HepG2 (cell line): ENCODE data around the gene SMTNL1. TPM values are rescaled to one million over a fixed set of nuclear protein-coding genes. Genes with fewer than 3 reads are reported as not detected.
A peak's percentile ranks its signal among the peaks of the same experiment; 100 is the strongest.

Experiments used
- CREB3 ChIP-seq: sonication (generic); formaldehyde crosslinking; IDR thresholded peaks from 2 replicates; pipeline ENCODE4 v1.5.0; 2020; ENCODE audit warnings: missing genetic modification reagents
- EED ChIP-seq: sonication (generic); formaldehyde crosslinking; IDR thresholded peaks from 2 replicates; pipeline ENCODE4 v1.5.0; 2020; ENCODE audit warnings: mild to moderate bottlenecking, missing genetic modification reagents
- JUNB ChIP-seq: sonication (generic); formaldehyde crosslinking; IDR thresholded peaks from 2 replicates; pipeline ENCODE4 v1.8.0; 2022; ENCODE audit warnings: missing genetic modification reagents, mild to moderate bottlenecking, borderline replicate concordance
- KMT2A ChIP-seq: sonication (generic); formaldehyde crosslinking; IDR thresholded peaks from 2 replicates; pipeline ENCODE4 v1.4.0; 2020; ENCODE audit warnings: missing genetic modification reagents
- PAXIP1 ChIP-seq: sonication (generic); formaldehyde crosslinking; conservative IDR thresholded peaks from 2 replicates; pipeline ENCODE4 v1.4.0; 2020; ENCODE audit warnings: mild to moderate bottlenecking, missing genetic modification reagents, moderate library complexity
- RBM22 ChIP-seq: fragments of 200-400 bp; formaldehyde crosslinking; optimal IDR thresholded peaks from 2 replicates; pipeline ENCODE3; 2017; ENCODE audit warnings: mild to moderate bottlenecking, low read length, moderate library complexity
- SP4 ChIP-seq: sonication (generic); formaldehyde crosslinking; IDR thresholded peaks from 2 replicates; pipeline ENCODE4 v1.8.1; 2023; ENCODE audit warnings: mild to moderate bottlenecking, missing genetic modification reagents
- TFDP1 ChIP-seq: IDR thresholded peaks from 2 replicates; pipeline ENCODE4 v1.6.1; 2016; ENCODE audit warnings: missing compliant biosample characterization, missing genetic modification reagents, borderline replicate concordance
- ZBTB49 ChIP-seq: sonication (generic); formaldehyde crosslinking; IDR thresholded peaks from 2 replicates; pipeline ENCODE4 v1.4.0; 2020; ENCODE audit warnings: missing genetic modification reagents, borderline replicate concordance
- ZFP62 ChIP-seq: sonication (generic); formaldehyde crosslinking; IDR thresholded peaks from 2 replicates; pipeline ENCODE4 v1.4.0; 2020; ENCODE audit warnings: missing genetic modification reagents
- ZNF333 ChIP-seq: sonication (generic); formaldehyde crosslinking; IDR thresholded peaks from 2 replicates; pipeline ENCODE4 v1.4.0; 2020; ENCODE audit warnings: mild to moderate bottlenecking, missing genetic modification reagents, borderline replicate concordance
- ZNF615 ChIP-seq: sonication (generic); formaldehyde crosslinking; IDR thresholded peaks from 2 replicates; pipeline ENCODE4 v1.5.0; 2020; ENCODE audit warnings: mild to moderate bottlenecking, missing genetic modification reagents, borderline replicate concordance
- ZNF704 ChIP-seq: sonication (generic); formaldehyde crosslinking; IDR thresholded peaks from 2 replicates; pipeline ENCODE4 v1.8.1; 2023; ENCODE audit warnings: mild to moderate bottlenecking, inconsistent platforms, moderate library complexity, missing genetic modification reagents, borderline replicate concordance
- ZNF766 ChIP-seq: sonication (generic); formaldehyde crosslinking; IDR thresholded peaks from 2 replicates; pipeline ENCODE4 v1.5.0; 2020; ENCODE audit warnings: missing genetic modification reagents, borderline replicate concordance
- ZSCAN21 ChIP-seq: sonication (generic); formaldehyde crosslinking; IDR thresholded peaks from 2 replicates; pipeline ENCODE4 v1.8.0; 2022; ENCODE audit warnings: mild to moderate bottlenecking, missing genetic modification reagents, moderate library complexity, borderline replicate concordance
- polyA plus RNA-seq, 8 experiments: library from polyadenylated mRNA; depleted of rRNA in 3 of 8; stranded (reverse) in 7 of 8; unstranded in 1 of 8; fragments of >200 nt; fragmentation: Illumina TruSeq in 4 of 8; extraction: Trizol in 4 of 8; gene quantifications; 2 replicates each; pipeline versions ENCODE4 v1.2.1 to v1.2.3, GENCODE V29; 2011 to 2016; ENCODE audit warnings: low read depth in 4 of 8, missing spikeins in 1 of 8, mixed read lengths in 1 of 8; ENCODE audit not compliant: insufficient read depth in 1 of 8
- total RNA-seq, 5 experiments: library from RNA; depleted of rRNA; stranded (reverse); fragments of >200 nt; fragmentation: Illumina TruSeq; extraction: Trizol; gene quantifications; 2 replicates each; pipeline ENCODE4 v1.2.3, GENCODE V29; 2016; ENCODE audit warnings: low read depth in 1 of 5
- TF ChIP-seq, protein P1 (sequence below), 2 experiments: sonication (generic) in 1 of 2; formaldehyde crosslinking in 1 of 2; IDR thresholded peaks; 2 replicates each; pipeline versions ENCODE4 v1.5.1 to v1.6.1; 2011 to 2020; ENCODE audit warnings: borderline replicate concordance in 1 of 2, low read depth in 1 of 2, low read length in 1 of 2, mild to moderate bottlenecking in 1 of 2, missing genetic modification reagents in 1 of 2, moderate library complexity in 1 of 2
- TF ChIP-seq, protein P2 (sequence below): IDR thresholded peaks from 2 replicates; pipeline ENCODE4 v1.6.1; 2016

The SMTNL1 gene
- total and polyA plus RNA-seq, 2 of the 13 experiments (the other 11 are each of a cell fraction or from before 2014, with no cell fraction given), result 0.04 TPM; not detected in 1

DNA sequence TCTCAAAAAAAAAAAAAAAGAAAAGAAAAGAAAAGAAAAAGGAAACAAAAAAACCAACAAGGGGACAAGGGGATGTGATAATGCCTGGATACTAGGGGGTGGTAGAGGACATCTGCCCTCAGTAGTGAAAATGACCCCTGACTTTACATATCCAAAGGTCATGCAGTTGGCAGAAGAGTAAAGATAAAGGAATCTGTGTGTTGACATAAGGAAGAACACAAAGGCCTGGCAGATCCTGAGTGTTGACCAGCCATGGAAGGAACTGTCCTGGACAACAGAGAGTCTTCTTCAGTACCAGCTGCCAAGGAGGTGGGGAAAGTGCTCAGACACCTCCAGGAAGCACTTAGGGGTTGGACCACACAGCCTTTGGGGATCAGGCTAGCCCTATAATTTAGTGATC, 34.5 kb upstream of the SMTNL1 start (continued):
- peak; percentile 85 for TF ChIP-seq PAXIP1 (CRISPR knock-in tag)
- TF ChIP-seq ZNF704, result no peak
- no peak for TF ChIP-seq ZSCAN21
- TF ChIP-seq SP4 (CRISPR knock-in tag), result no peak
- no peak for TF ChIP-seq ZNF766
- no peak for TF ChIP-seq ZBTB49
- no peak for TF ChIP-seq EED (CRISPR knock-in tag)
- no peak for TF ChIP-seq CREB3 (CRISPR knock-in tag)
- TF ChIP-seq, protein P1, sequence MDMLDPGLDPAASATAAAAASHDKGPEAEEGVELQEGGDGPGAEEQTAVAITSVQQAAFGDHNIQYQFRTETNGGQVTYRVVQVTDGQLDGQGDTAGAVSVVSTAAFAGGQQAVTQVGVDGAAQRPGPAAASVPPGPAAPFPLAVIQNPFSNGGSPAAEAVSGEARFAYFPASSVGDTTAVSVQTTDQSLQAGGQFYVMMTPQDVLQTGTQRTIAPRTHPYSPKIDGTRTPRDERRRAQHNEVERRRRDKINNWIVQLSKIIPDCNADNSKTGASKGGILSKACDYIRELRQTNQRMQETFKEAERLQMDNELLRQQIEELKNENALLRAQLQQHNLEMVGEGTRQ (IDR thresholded peaks at IDR 0.05; ENCODE audit: low read depth, low read length), result no peak
- TF ChIP-seq, protein P1 (CRISPR knock-in tag; IDR thresholded peaks at IDR 0.05; ENCODE audit: borderline replicate concordance), result no peak
- no peak for TF ChIP-seq RBM22
- no peak for TF ChIP-seq JUNB
- TF ChIP-seq ZFP62 (CRISPR knock-in tag), result no peak
- no peak for TF ChIP-seq KMT2A
- TF ChIP-seq TFDP1 (CRISPR knock-in tag), result no peak
- TF ChIP-seq, protein P2, sequence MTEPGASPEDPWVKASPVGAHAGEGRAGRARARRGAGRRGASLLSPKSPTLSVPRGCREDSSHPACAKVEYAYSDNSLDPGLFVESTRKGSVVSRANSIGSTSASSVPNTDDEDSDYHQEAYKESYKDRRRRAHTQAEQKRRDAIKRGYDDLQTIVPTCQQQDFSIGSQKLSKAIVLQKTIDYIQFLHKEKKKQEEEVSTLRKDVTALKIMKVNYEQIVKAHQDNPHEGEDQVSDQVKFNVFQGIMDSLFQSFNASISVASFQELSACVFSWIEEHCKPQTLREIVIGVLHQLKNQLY (CRISPR knock-in tag), result no peak
- TF ChIP-seq ZNF333, result no peak
- no peak for TF ChIP-seq ZNF615 (CRISPR knock-in tag)
